Activated gamma-delta T cell (primary cell): Measurements from ENCODE around the gene ZNF664.

Source experiments
- DNase-seq: peaks from one replicate; lab custom pipeline; 2025; lab: John Stamatoyannopoulos, UW

The ZNF664 gene

DNA sequence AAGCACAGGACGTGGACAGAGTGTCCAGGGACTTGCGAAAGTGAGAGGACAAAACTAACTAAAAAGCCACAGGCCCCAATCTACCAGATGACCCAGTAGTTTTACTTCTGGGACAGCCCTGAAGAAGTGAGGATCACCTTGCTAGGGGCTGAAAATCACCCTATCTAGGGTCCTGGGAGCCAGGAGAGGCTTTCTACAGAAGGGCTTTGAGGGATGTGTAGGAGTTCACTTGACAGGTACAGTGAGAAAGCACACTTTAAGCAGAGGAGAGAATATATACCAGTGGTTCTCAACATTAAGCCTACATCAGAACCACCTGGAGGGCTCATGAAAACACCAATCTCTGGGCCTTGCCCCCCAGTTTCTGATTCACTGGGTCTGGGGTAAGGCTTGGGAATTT is 60.8 kb downstream of the ZNF664 start:
- DNase-seq = no peak

DNA sequence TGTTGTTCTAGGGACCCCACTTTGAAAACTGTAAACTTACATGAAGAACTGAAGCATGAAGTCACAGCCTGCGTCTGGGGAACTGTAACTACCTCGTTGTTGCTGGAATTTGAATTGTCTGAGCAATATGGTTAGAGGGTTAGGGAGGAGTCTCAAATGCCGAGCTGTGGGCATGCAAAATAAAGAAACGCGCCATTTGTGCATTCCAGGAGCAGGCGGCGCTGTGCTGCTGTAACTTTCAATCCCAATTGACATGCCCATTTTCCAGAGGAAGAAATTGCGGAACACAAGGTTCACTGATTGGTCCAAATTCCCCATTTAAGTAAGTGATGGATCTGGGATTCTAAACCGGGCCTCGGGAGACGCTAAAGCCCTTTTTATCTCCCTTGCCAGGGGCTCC is 61.3 kb downstream of the ZNF664 start:
- DNase-seq = no peak

GRCh38 chr12:124035163-124035562 is 62.1 kb downstream of the ZNF664 start:
- DNase-seq = no peak

DNA sequence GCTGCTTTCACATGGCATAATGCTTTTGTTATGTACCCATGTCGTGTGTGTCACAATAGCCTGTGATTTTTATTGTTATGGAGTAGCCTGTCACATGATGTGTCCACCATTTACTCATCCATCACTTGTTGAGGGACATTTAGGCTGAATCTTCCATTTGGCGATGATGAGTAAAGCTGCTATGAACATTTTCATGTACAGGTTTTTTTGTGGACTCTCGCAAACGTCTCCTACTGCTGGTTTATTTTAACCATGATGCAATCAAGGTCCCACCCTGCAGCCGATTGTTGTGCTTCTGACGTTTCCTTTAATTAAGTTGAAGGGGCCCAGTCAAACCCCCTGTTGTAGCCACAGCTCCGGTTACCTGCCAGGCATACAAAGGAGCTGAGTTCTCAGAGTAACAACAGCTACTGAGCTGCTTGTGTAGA is 63.2 kb downstream of the ZNF664 start:
- no peak for DNase-seq

GRCh38 chr12:124036657-124037109 is 63.7 kb downstream of the ZNF664 start:
- DNase-seq = no peak

DNA sequence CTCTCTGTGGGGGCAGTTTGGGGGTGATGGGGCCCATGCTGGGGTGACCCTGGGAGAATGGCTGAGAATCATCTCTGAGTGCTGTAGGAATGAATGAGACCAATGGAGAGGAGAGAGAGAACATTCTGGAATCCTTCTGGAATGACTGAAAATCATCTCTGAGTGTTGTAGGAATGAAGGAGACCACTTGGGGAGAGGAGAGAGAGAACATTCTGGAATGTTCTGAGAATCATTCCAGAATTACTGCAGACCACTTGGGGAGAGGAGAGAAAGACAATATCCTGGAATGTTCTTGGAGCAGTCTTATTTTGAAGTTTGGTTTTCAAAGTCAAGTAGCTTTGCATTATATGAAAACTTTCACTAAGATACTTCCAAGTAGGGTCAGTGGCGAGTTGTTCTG is 64.3 kb downstream of the ZNF664 start:
- no peak for DNase-seq

DNA sequence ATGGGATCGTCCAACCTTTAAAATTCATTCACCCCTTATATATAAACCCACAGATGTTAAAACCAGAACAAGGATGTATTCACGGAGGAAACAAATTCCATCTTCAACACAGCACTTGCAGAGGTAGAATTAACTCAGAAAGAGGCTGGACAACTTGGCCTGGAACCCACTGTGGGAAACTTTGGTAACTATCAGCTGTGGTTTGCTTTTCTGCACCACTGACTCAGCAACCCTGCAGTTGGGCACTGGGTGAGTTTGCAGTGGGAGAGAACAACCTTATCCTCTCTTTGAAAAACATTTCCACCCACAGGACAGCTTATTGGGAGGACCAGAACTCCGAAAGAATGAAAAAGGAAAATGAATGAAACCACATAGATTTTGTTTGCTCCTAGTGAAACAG is 66.3 kb downstream of the ZNF664 start:
- DNase-seq = no peak

DNA sequence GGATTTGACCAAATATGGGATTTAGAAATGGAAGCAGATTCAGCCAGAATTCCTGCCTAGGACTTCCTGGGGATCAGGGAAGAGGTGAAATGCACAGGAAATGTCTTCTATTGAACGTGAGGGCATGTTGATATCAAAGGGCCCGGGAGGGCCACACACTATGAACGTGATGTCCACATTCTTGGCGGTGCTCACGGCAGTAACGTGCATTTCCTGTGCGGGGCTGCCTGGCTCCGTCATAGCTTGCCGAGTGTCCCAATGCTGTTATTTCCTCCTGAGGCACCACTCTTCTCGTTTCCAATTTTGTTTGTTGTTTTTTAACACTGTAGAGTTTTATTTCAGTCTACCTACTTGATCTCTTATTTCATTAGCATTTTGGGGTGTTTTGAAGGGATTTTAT is 67.3 kb downstream of the ZNF664 start:
- DNase-seq = no peak

DNA sequence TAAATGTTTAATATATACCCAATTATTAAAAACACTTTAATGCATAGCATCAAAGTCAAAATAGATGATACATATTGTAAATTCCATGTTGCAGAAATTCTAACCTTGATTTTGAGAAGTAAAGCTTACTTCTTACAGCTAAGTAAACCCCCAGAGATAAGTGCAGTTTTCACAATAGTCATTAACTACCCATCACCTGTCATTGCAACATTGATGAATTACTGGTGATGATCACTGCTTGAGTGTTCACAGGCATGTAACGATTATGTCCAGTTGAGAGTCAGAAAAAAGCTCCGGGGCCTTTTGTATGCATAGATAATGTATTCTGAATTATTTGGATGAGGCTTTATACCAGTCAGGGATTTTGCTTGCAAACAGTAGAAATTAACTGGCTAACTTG is 67.7 kb downstream of the ZNF664 start:
- no peak for DNase-seq

DNA sequence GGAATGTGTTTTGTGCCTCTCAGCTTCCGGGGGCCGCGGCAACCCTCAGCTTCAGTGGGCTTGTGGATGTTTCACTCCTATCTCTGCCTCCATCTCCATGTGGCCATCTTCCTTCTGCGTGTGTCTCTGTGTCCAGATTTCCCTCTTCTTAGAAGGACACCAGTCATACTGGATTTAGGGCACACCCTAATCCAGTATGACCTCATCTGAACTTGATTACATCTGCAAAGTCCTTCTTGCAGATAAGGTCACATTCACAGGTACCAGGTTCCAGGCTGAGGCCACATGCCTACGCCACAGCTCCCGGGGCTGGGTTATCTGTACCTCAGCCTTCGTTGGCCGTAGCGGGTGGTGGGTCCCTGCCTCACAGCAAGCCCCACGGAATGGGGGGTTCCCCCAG is 68.9 kb downstream of the ZNF664 start:
- DNase-seq = no peak

DNA sequence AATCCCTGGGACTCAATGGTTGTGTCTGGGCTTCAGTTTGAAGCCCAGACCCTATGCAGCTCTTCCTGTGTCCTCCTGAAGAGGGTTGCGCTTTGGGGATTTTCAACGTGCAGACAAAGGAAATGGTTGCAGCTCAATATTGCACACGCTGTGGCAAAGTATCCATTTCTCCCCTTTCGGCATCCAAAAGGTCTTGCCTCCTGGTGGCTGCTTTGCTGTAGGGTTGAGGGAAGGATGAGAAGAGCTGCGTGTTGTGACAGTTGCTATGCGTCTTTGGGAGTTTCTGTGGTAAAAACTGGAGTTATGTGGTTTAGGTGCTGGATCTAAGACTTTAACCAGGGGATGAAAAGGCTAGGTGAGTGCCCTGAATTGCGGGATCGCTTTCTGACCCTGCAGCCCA is 71.0 kb downstream of the ZNF664 start:
- no peak for DNase-seq

- DNase-seq = no peak
These were observed 71.8 kb downstream of the ZNF664 start for GRCh38 chr12:124044809-124045321.

GRCh38 chr12:124045671-124046455 is 72.8 kb downstream of the ZNF664 start:
- DNase-seq = no peak

GRCh38 chr12:124046456-124046740 is 73.4 kb downstream of the ZNF664 start:
- DNase-seq = no peak

DNA sequence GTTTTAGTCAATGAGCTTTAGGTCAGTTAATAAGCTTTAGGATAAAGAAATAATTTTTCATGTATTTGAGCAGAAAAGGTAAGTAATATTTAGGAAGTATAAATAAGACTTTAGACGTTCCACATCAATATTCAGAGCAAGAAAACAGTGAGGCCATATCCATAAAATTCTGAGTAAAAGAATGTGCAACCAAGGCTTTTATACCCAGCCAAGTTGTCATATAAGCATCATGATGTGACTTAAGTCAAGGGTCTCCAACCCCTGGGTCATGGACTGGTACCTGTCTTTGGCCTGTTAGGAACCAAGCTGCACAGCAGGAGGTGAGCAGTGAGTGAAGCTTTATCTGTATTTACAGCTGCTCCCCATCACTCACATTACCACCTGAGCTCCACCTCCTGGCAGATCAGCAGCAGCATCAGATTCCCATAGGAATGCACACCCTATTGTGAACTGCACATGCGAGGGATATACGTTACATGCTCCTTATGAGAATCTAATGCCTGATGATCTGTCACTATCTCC is 74.1 kb downstream of the ZNF664 start:
- DNase-seq = no peak

DNA sequence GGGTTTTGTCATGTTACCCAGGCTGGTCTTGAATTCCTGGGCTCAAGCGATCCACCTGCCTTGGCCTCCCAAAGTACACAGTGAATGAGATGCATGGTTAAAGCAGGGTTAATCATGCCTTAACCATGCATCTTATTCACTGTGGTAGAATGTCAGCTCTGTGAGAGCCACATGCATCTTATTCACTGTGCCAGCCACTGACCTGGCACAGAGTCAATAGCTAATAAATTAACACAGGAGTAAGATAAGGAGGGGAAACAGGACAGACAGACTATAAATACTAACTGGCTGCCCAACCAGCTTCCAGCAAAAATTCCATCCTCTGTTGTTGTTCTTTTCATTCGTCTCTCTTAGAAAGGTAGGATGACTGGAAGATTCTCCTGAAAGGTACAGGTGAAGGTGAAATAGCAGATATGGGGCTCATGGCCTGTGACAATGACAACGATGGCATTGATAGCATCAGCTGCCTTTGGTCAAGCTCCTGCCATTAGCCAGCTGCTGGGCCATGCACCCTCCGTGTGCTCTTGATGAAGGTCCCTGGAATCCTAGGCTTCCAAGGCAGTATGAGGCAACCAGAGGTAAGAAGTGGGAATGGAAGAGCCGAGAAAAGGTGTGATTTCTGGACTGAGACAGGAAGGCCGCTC is 76.6 kb downstream of the ZNF664 start:
- no peak for DNase-seq

GRCh38 chr12:124053851-124054250 is 80.8 kb downstream of the ZNF664 start:
- DNase-seq = no peak

DNA sequence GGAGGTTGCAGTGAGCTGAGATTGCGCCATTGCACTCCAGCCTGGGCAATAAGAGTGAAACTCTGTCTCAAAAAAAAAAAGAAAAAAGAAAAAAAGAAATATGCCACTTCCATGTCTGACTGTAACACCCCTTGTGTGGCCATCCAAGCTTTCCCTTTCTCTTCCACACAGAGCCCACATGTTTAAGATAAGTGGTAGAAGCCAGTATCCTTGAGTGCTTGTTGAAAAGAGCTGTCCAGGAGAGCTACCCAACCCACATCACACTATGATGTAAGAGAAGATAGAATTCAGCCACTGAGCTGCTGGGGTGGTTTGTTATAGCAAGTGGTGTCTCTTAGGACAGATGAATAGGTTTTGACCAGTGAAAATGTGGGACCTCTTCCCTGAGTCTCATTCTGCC is 82.1 kb downstream of the ZNF664 start:
- DNase-seq = no peak

DNA sequence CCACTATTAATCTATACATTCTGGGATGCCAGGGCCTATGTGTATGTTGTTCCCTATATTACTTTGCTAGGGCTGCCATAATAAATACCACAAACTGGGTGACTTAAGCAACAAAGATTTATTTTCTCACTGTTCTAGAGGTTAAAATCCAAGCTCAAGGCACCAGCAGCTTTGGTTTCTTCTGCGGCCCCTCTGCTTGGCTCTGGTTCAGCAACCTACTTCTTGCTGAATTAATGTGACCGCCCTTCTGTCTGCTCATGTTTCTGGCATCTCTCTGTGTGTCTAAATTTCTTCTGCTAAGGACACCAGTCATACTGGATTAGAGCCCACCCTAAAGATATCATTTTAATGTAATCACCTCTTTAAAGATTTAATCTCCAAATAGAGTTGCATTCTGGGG is 84.7 kb downstream of the ZNF664 start:
- no peak for DNase-seq

DNA sequence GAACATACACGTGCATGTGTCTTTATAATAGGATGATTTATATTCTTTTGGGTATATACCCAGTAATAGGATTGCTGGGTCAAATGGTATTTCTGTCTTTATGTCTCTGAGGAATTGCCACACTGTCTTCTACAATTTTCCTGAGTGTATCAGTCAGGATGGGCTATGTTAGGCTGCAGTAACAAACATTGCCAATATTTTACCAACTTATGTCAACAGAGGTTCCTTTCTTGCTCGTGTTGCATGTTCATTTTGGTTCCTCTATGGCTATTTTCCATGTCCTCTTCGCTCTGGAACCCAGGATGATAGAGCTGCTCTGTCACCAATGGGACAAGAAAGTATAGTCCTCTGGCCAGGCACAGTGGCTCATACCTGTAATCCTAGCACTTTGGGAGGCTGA is 86.7 kb downstream of the ZNF664 start:
- no peak for DNase-seq
